Measurements from ENCODE around the gene OR1J2. TPM values are rescaled to one million over a fixed set of nuclear protein-coding genes. Genes with fewer than 3 reads are reported as not detected.

The OR1J2 gene
- polyA plus RNA-seq, 1 experiment = 0.64 TPM

DNA sequence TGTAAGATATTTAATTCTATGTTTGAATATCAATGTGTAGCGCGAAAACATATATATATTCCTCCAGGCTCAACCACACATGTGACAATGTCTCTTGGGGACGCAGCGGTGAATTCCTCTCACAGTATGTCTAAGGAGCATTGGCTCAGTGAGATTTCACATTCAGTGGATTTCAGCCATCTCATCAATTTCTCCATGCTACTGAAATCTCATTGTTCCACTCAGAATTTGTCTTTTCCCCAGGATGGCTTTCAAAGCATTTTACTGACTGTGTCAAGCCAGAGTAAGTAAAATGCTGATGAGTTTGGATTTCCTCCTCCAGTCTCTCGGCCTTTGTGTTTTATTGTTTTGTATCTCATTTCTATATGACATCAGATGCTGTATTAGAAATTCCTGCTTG lies 31.5 kb upstream of the OR1J2 start:
- Histone ChIP-seq H3K4me3 (ENCODE audit: low read depth, low read length) (no peak overlapping the region), H3K27me3 (ENCODE audit: control insufficient read depth, insufficient read depth, low read length) (no peaks in the 10 kb centered on the region), H3K36me3 (ENCODE audit: control insufficient read depth, insufficient read depth, low read length) (no peaks in the 10 kb centered on the region)
- ChIA-PET CTCF (interaction anchor here (0.6 kb wide), 1 partner anchor 332 kb away, joined by 4 read pairs; no protein-coding TSS in a partner anchor), POLR2A (no interaction called here)
- TF ChIP-seq, protein P1, sequence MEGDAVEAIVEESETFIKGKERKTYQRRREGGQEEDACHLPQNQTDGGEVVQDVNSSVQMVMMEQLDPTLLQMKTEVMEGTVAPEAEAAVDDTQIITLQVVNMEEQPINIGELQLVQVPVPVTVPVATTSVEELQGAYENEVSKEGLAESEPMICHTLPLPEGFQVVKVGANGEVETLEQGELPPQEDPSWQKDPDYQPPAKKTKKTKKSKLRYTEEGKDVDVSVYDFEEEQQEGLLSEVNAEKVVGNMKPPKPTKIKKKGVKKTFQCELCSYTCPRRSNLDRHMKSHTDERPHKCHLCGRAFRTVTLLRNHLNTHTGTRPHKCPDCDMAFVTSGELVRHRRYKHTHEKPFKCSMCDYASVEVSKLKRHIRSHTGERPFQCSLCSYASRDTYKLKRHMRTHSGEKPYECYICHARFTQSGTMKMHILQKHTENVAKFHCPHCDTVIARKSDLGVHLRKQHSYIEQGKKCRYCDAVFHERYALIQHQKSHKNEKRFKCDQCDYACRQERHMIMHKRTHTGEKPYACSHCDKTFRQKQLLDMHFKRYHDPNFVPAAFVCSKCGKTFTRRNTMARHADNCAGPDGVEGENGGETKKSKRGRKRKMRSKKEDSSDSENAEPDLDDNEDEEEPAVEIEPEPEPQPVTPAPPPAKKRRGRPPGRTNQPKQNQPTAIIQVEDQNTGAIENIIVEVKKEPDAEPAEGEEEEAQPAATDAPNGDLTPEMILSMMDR (IDR thresholded peaks at IDR 0.05; ENCODE audit: insufficient read depth, low read depth, low read length) = no peak
- DNase-seq (ENCODE audit: low read depth) = no peak

DNA sequence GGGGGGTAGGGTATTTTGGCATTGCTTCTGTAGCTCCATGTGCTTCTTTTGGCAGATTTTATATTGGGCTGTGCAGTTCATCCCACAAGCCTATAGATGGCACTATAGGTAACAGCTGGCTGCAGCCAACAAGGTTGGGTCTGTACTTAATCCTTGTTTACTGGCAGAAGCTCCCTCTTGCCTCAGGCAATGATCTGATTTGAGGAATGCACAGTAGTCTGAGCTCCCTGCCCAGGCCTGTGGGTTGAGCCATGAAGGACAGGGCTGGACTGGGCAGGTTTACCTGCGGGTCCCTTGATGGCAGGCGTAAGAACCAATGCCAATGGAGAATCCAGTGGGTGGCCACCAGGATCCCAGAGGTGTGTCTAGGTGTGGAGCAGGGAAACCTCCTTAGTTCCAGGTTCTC lies 11.7 kb upstream of the OR1J2 start:
- ChIA-PET POLR2A (interaction anchor here (0.6 kb wide), 1 partner anchor 273 kb away, joined by 3 read pairs; no protein-coding TSS in a partner anchor), CTCF (interaction anchor here (0.7 to 2.7 kb wide), 22 partner anchors 9 to 312 kb away, joined by 3 to 20 read pairs (median 4); partner anchors contain the start of gene OR1J1)
- TF ChIP-seq, protein P1 (IDR thresholded peaks at IDR 0.05; ENCODE audit: insufficient read depth, low read depth, low read length) = peak; percentile 84
- H3K36me3 ChIP-seq (ENCODE audit: control insufficient read depth, insufficient read depth, low read length) = no peaks in the 10 kb centered on the region
- DNase-seq (ENCODE audit: low read depth) = peak; percentile 15
- H3K4me3 ChIP-seq (ENCODE audit: low read depth, low read length) = no peak overlapping the region
- no peaks in the 10 kb centered on the region; the same call in 1 of the 2 replicates for H3K27me3 ChIP-seq (ENCODE audit: control insufficient read depth, insufficient read depth, low read length)

DNA sequence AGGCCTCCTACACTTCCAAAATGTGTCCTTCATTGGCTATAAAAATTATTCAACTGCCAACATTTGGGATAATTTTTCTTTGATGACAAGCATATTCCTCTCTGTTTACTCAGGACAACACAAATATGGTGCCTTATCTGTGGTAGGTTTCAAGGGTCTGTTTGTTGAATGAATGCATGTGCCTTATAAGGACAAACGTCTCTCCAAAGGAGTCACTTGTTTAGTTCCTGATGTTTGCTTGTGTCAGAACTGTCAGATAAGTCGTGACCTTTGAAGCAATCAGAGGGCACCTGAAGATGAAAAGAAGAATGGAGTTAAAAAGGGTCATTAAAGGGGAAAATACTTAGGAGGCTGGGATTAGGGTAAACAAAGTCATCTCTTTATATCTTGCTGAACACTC lies 3.6 kb upstream of the OR1J2 start:
- CTCF ChIA-PET = interaction anchor here (0.6 to 2.7 kb wide), 2 partner anchors 8 to 23 kb away, joined by 4 to 20 read pairs; no protein-coding TSS in a partner anchor

DNA sequence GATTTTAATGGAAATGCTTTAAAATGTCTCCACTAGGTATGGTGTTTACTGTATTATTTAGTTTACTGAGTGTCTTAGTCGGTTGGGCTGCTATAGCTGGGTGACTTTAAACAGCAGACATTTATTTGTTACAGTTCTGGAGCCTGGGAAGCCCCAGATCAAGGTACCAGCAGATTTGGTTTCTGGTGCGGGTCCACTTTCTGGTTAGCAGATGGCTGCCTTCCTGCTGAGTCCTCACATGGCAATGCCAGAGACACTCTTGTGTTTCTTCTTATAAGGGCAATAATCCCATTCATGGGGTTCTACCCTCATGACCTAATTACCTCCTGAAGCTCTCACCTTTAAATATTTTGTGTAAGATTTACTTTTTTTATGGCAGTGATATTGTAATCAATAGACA lies 7.6 kb downstream of the OR1J2 start:
- TF ChIP-seq, protein P1 (IDR thresholded peaks at IDR 0.05; ENCODE audit: insufficient read depth, low read depth, low read length) = no peak
- H3K27me3 ChIP-seq (ENCODE audit: control insufficient read depth, insufficient read depth, low read length) = no peaks in the 10 kb centered on the region; the same call in 1 of the 2 replicates
- ChIA-PET CTCF (no interaction called here), POLR2A (no interaction called here)
- no peak overlapping the region for H3K4me3 ChIP-seq (ENCODE audit: low read depth, low read length)
- DNase-seq (ENCODE audit: low read depth) = no peak
- no peaks in the 10 kb centered on the region for H3K36me3 ChIP-seq (ENCODE audit: control insufficient read depth, insufficient read depth, low read length)

More for the DNA sequence above, 3.6 kb upstream of the OR1J2 start:
- H3K27me3 ChIP-seq (ENCODE audit: control insufficient read depth, insufficient read depth, low read length) = no peaks in the 10 kb centered on the region; the same call in 1 of the 2 replicates
- POLR2A ChIA-PET = no interaction called here
- no peak for DNase-seq (ENCODE audit: low read depth)
- no peaks in the 10 kb centered on the region for H3K36me3 ChIP-seq (ENCODE audit: control insufficient read depth, insufficient read depth, low read length)
- TF ChIP-seq, protein P1 (IDR thresholded peaks at IDR 0.05; ENCODE audit: insufficient read depth, low read depth, low read length) = no peak
- no peak overlapping the region for H3K4me3 ChIP-seq (ENCODE audit: low read depth, low read length)

DNA sequence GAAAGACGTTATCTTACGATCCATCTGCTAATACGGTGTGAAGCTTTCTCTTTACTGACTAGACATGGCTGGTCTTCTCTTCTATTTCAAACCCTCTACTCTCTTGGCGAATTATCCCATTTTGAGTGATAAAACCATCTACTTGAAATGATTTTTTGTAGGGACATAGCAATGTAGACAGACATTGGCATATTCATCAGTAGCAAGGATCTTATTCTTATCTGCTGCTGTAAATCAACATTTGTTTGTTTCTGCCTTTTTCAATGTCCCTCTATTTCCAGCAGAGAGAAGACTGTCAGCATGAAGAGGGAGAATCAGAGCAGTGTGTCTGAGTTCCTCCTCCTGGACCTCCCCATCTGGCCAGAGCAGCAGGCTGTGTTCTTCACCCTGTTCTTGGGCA lies 8.2 kb downstream of the OR1J2 start, which contains the start of gene OR1J4:
TSS of gene OR1J4 (plus strand) at position 301 of the 400 bp plus-strand sequence. CDS start at position 301, 0 bp downstream.
- ChIA-PET POLR2A (no interaction called here), CTCF (no interaction called here)
- DNase-seq (ENCODE audit: low read depth) = no peak
- Histone ChIP-seq H3K27me3 (ENCODE audit: control insufficient read depth, insufficient read depth, low read length) (no peaks in the 10 kb centered on the region; the same call in 1 of the 2 replicates), H3K36me3 (ENCODE audit: control insufficient read depth, insufficient read depth, low read length) (no peaks in the 10 kb centered on the region), H3K4me3 (ENCODE audit: low read depth, low read length) (no peak within 1 kb of the TSS)
- TF ChIP-seq, protein P1 (IDR thresholded peaks at IDR 0.05; ENCODE audit: insufficient read depth, low read depth, low read length) = no peak

Data from BJ (cell line).